ENCODE measurements around the gene NKD1. TPM values are rescaled to one million over a fixed set of nuclear protein-coding genes. Genes with fewer than 3 reads are reported as not detected.
A peak's percentile ranks its signal among the peaks of the same experiment; 100 is the strongest.

NKD1 gene
- total RNA-seq: 1 to 10 TPM; 1.1 to 3.0 TPM

GRCh38 chr16:50548125-50548908 is at the start of gene NKD1:
Gene NKD1, plus strand, starts transcription at chr16:50548396. Its CDS starts 158 bp downstream, at chr16:50548554.
- no peaks in the 10 kb centered on the region for H3K36me3 ChIP-seq
- TF ChIP-seq CTCF (IDR thresholded peaks at IDR 0.05): no peak
- H3K9me3 ChIP-seq: no peaks in the 10 kb centered on the region
- H3K27ac ChIP-seq: peak within 1 kb of the TSS in 1 of 2 donors; percentile 46
- no peak for DNase-seq (ENCODE audit: low spot score)
- H3K27me3 ChIP-seq: peaks cover 0 to 5% of the 10 kb centered on the region in 2 donors
- peaks cover 0 to 18% of the 10 kb centered on the region in 2 donors for H3K4me1 ChIP-seq
- H3K4me3 ChIP-seq: peak within 1 kb of the TSS; percentile 59 to 76

- Histone ChIP-seq H3K9me3 (no peaks in the 10 kb centered on the region), H3K27ac (no peak overlapping the region), H3K4me3 (no peak overlapping the region), H3K27me3 (no peaks in the 10 kb centered on the region), H3K36me3 (no peaks in the 10 kb centered on the region), H3K4me1 (no peaks in the 10 kb centered on the region)
- DNase-seq (ENCODE audit: low spot score): peak; percentile 13
- no peak for TF ChIP-seq CTCF (IDR thresholded peaks at IDR 0.05)
Measured at GRCh38 chr16:50498431-50499155, 49.6 kb upstream of the NKD1 start.

GRCh38 chr16:50499254-50499653 is 48.9 kb upstream of the NKD1 start:
- no peaks in the 10 kb centered on the region for H3K4me1 ChIP-seq
- H3K9me3 ChIP-seq: no peaks in the 10 kb centered on the region
- H3K27ac ChIP-seq: no peak overlapping the region
- H3K27me3 ChIP-seq: no peaks in the 10 kb centered on the region
- H3K36me3 ChIP-seq: no peaks in the 10 kb centered on the region
- no peak overlapping the region for H3K4me3 ChIP-seq
- TF ChIP-seq CTCF (IDR thresholded peaks at IDR 0.05): no peak
- peak; percentile 32 for DNase-seq (ENCODE audit: low spot score)

GRCh38 chr16:50500171-50500874 is 47.9 kb upstream of the NKD1 start:
- H3K27ac ChIP-seq: no peak overlapping the region
- no peaks in the 10 kb centered on the region for H3K36me3 ChIP-seq
- H3K4me1 ChIP-seq: no peaks in the 10 kb centered on the region
- no peaks in the 10 kb centered on the region for H3K27me3 ChIP-seq
- TF ChIP-seq CTCF (IDR thresholded peaks at IDR 0.05): no peak
- H3K4me3 ChIP-seq: no peak overlapping the region
- DNase-seq (ENCODE audit: low spot score): peak; percentile 21
- H3K9me3 ChIP-seq: no peaks in the 10 kb centered on the region

GRCh38 chr16:50501251-50501650 is 46.9 kb upstream of the NKD1 start:
- Histone ChIP-seq H3K4me3 (no peak overlapping the region), H3K9me3 (no peaks in the 10 kb centered on the region), H3K27ac (no peak overlapping the region), H3K36me3 (no peaks in the 10 kb centered on the region), H3K4me1 (no peaks in the 10 kb centered on the region), H3K27me3 (no peaks in the 10 kb centered on the region)
- peak; percentile 49 for DNase-seq (ENCODE audit: low spot score)
- no peak for TF ChIP-seq CTCF (IDR thresholded peaks at IDR 0.05)

All from right atrium auricular region (tissue), 2 donors.